NT2/D1 (cell line): ENCODE results near the gene PPM1F.
"Not testable (repeated sequence)": the region's sequence is repeated elsewhere in the genome, so short reads cannot be mapped to it uniquely, and the experiment has no call there.

Experiments used
- YY1 ChIP-seq: IDR thresholded peaks from 2 replicates; pipeline ENCODE4 v1.6.1; 2011; ENCODE audit not compliant: insufficient read length, insufficient read depth
- ZNF274 ChIP-seq: IDR thresholded peaks from 2 replicates; pipeline ENCODE4 v1.6.1; 2011; ENCODE audit warnings: mild to moderate bottlenecking, low read depth, low read length

DNA sequence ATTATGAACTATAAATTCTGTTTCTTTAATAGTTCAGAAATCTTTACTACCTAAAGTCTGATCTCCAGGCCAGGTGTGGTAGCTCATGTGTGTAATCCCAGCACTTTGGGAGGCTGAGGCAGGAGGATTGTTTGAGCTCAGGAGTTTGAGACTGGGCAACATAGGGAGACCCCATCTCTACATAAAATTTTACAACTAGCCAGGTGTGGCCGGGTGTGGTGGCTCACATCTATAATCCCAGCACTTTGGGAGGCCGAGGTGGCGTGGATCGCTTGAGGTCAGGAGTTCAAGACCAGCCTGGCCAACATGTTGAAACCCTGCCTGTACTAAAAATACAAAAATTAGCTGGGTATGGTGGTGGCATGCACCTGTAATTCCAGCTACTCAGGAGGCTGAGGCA is 79.9 kb downstream of the PPM1F start:
- TF ChIP-seq YY1, ZNF274: not testable (repeated sequence)
